ENCODE data around the gene GNG13. TPM values are rescaled to one million over a fixed set of nuclear protein-coding genes. Genes with fewer than 3 reads are reported as not detected.

The GNG13 gene
- total RNA-seq, 2 donors from 2014 or later, result not detected

GRCh38 chr16:768428-768827, 32.1 kb downstream of the GNG13 start:
- ATAC-seq (ENCODE audit: insufficient number of reproducible peaks, low FRiP score, low read depth) (no peak), DNase-seq (ENCODE audit: low spot score) (no peak)
- Histone ChIP-seq H3K27me3 (replicated peaks; ENCODE audit: insufficient read depth) (no peaks in the 10 kb centered on the region), H3K9me3 (no peaks in the 10 kb centered on the region), H3K4me3 (no peak overlapping the region), H3K4me1 (ENCODE audit: control insufficient read depth in 1 of 2, low read depth in 2 of 2) (no peaks in the 10 kb centered on the region), H3K27ac (no peak overlapping the region), H3K36me3 (no peaks in the 10 kb centered on the region)
- TF ChIP-seq CTCF (IDR thresholded peaks at IDR 0.05), result no peak

GRCh38 chr16:767743-768235, 32.7 kb downstream of the GNG13 start:
- no peak for TF ChIP-seq CTCF (IDR thresholded peaks at IDR 0.05)
- Histone ChIP-seq H3K27ac (no peak overlapping the region), H3K4me1 (ENCODE audit: control insufficient read depth in 1 of 2, low read depth in 2 of 2) (no peaks in the 10 kb centered on the region), H3K27me3 (replicated peaks; ENCODE audit: insufficient read depth) (no peaks in the 10 kb centered on the region), H3K36me3 (no peaks in the 10 kb centered on the region), H3K4me3 (no peak overlapping the region), H3K9me3 (no peaks in the 10 kb centered on the region)
- ATAC-seq (ENCODE audit: insufficient number of reproducible peaks, low FRiP score, low read depth) (no peak), DNase-seq (ENCODE audit: low spot score) (no peak)

- TF ChIP-seq CTCF (IDR thresholded peaks at IDR 0.05), result no peak
- Histone ChIP-seq H3K4me1 (ENCODE audit: control insufficient read depth in 1 of 2, low read depth in 2 of 2) (no peaks in the 10 kb centered on the region), H3K27ac (no peak overlapping the region), H3K9me3 (no peaks in the 10 kb centered on the region), H3K36me3 (no peaks in the 10 kb centered on the region), H3K4me3 (no peak overlapping the region), H3K27me3 (replicated peaks; ENCODE audit: insufficient read depth) (no peaks in the 10 kb centered on the region)
- no peak for DNase-seq (ENCODE audit: low spot score)
- ATAC-seq (ENCODE audit: insufficient number of reproducible peaks, low FRiP score, low read depth), result no peak
Measured at GRCh38 chr16:766820-767640, 33.5 kb downstream of the GNG13 start.

- no peaks in the 10 kb centered on the region for H3K36me3 ChIP-seq
- no peaks in the 10 kb centered on the region for H3K4me1 ChIP-seq (ENCODE audit: control insufficient read depth in 1 of 2, low read depth in 2 of 2)
- DNase-seq (ENCODE audit: low spot score), result no peak
- no peaks in the 10 kb centered on the region for H3K9me3 ChIP-seq
- H3K27ac ChIP-seq, result no peak overlapping the region
- H3K4me3 ChIP-seq, result no peak overlapping the region
- TF ChIP-seq CTCF (IDR thresholded peaks at IDR 0.05), result no peak
- no peaks in the 10 kb centered on the region for H3K27me3 ChIP-seq (replicated peaks; ENCODE audit: insufficient read depth)
- no peak for ATAC-seq (ENCODE audit: insufficient number of reproducible peaks, low FRiP score, low read depth)
Measured at GRCh38 chr16:766008-766819, 34.3 kb downstream of the GNG13 start.

- no peaks in the 10 kb centered on the region for H3K4me1 ChIP-seq (ENCODE audit: control insufficient read depth in 1 of 2, low read depth in 2 of 2)
- H3K27ac ChIP-seq, result no peak overlapping the region
- DNase-seq (ENCODE audit: low spot score), result no peak
- H3K9me3 ChIP-seq, result no peaks in the 10 kb centered on the region
- no peak overlapping the region for H3K4me3 ChIP-seq
- ATAC-seq (ENCODE audit: insufficient number of reproducible peaks, low FRiP score, low read depth), result no peak
- no peak for TF ChIP-seq CTCF (IDR thresholded peaks at IDR 0.05)
- H3K27me3 ChIP-seq (replicated peaks; ENCODE audit: insufficient read depth), result no peaks in the 10 kb centered on the region
- H3K36me3 ChIP-seq, result no peaks in the 10 kb centered on the region
Measured at GRCh38 chr16:765488-765865, 35.1 kb downstream of the GNG13 start.

Data from thoracic aorta (tissue), 2 donors.